Esophagus squamous epithelium (tissue), 5 donors: Measurements from ENCODE around the gene CNN1. TPM values are rescaled to one million over a fixed set of nuclear protein-coding genes. Genes with fewer than 3 reads are reported as not detected.

Source experiments
- DNase-seq: peaks from one replicate; lab custom pipeline; 2025; lab: John Stamatoyannopoulos, UW
- H3K27ac ChIP-seq, 4 donors: fragments of 200-600 bp; sonication (generic); one replicate each; pipeline ENCODE4 v1.5.1; 2016 to 2019; ENCODE audit warnings: mild to moderate bottlenecking in 1 of 4
- H3K27me3 ChIP-seq, 4 donors: fragments of 200-600 bp; sonication (generic); 1 replicate in 3 of 4; 2 replicates in 1 of 4; pipeline versions ENCODE4 v1.5.1 to v1.6.0; 2017 to 2021; ENCODE audit warnings: antibody characterized with exemption in 1 of 4
- H3K36me3 ChIP-seq, 3 donors: fragments of 200-600 bp; sonication (generic); one replicate each; pipeline ENCODE4 v1.5.1; 2016 to 2019
- H3K4me1 ChIP-seq, 3 donors: fragments of 200-600 bp; sonication (generic); one replicate each; pipeline ENCODE4 v1.5.1; 2017 to 2019
- H3K4me3 ChIP-seq, 4 donors: fragments of 200-600 bp; sonication (generic); 1 replicate in 3 of 4; 2 replicates in 1 of 4; pipeline ENCODE4 v1.5.1; 2016 to 2019; ENCODE audit warnings: mild to moderate bottlenecking in 2 of 4, moderate library complexity in 1 of 4
- H3K9me3 ChIP-seq, 3 donors: fragments of 200-600 bp; sonication (generic); one replicate each; pipeline ENCODE4 v1.5.1; 2016 to 2019
- CTCF ChIP-seq, 6 experiments: fragments of 450-650 bp in 4 of 6; fragments of 200-600 bp in 2 of 6; sonication (generic) in 2 of 6; IDR thresholded peaks; one replicate each; pipeline ENCODE4 v1.5.1; 2016 to 2019; ENCODE audit warnings: antibody characterized with exemption in 6 of 6, mild to moderate bottlenecking in 4 of 6, moderate library complexity in 4 of 6
- POLR2A ChIP-seq, 4 donors: fragments of 450-650 bp; IDR thresholded peaks; one replicate each; pipeline ENCODE4 v1.6.1; 2017; ENCODE audit warnings: antibody characterized with exemption in 4 of 4, mild to moderate bottlenecking in 4 of 4, moderate library complexity in 3 of 4
- WGBS, 2 donors: methylation state at CpG; one replicate each; pipeline ENCODE4 v1.1.5; 2018; 5-methylcytosine and 5-hydroxymethylcytosine counted together
- intact Hi-C: fragments of 100-400 bp; cut with DNase I; formaldehyde crosslinking; loops from one replicate; pipeline ENCODE4 v1.15.0; 2022
- total RNA-seq, 4 donors: library from RNA; depleted of rRNA; stranded (reverse); fragments of >200 nt; gene quantifications; one replicate each; pipeline ENCODE4 v1.1.0, GENCODE V29; 2016
- donor health status: DM: yes; HTN: yes; CAD: no.

The CNN1 gene
- total RNA-seq, 4 donors from 2014 or later: 20.4 to 437 (median 45.0) TPM

GRCh38 chr19:11555246-11555645, 16.6 kb downstream of the CNN1 start:
- H3K4me3 ChIP-seq: no peak overlapping the region
- H3K27ac ChIP-seq: no peak overlapping the region
- no peak for TF ChIP-seq POLR2A (IDR thresholded peaks at IDR 0.05)
- no peak for TF ChIP-seq CTCF (IDR thresholded peaks at IDR 0.05)
- intact Hi-C loops: no loop called here
- H3K4me1 ChIP-seq: peaks cover 8 to 36% (median 22%) of the 10 kb centered on the region in 3 donors
- DNase-seq: no peak
- 86 to 88% methylated on average over 6 of the region's 6 CpGs for WGBS, 2 donors
- peaks cover 11 to 51% (median 12%) of the 10 kb centered on the region in 3 donors for H3K36me3 ChIP-seq
- H3K27me3 ChIP-seq: no peaks in the 10 kb centered on the region
- no peaks in the 10 kb centered on the region for H3K9me3 ChIP-seq

GRCh38 chr19:11556634-11557420, 18.2 kb downstream of the CNN1 start:
- Histone ChIP-seq H3K27ac (no peak overlapping the region), H3K36me3 (peaks cover 11 to 48% (median 12%) of the 10 kb centered on the region in 3 donors), H3K9me3 (no peaks in the 10 kb centered on the region), H3K27me3 (no peaks in the 10 kb centered on the region), H3K4me3 (no peak overlapping the region), H3K4me1 (peaks cover 8 to 42% (median 25%) of the 10 kb centered on the region in 3 donors)
- no peak for DNase-seq
- intact Hi-C loops: no loop called here
- 63 to 100% methylated on average over 1 to 2 of the region's 4 CpGs for WGBS, 2 donors
- TF ChIP-seq CTCF (IDR thresholded peaks at IDR 0.05) (no peak), POLR2A (IDR thresholded peaks at IDR 0.05) (no peak)

GRCh38 chr19:11558881-11559828, 20.5 kb downstream of the CNN1 start, which contains the start of gene ELOF1:
TSS of gene ELOF1 (minus strand) at chr19:11559230. CDS start at chr19:11554347, 4,883 bp downstream.
- TF ChIP-seq POLR2A (IDR thresholded peaks at IDR 0.05): peak in 3 of 4 donors; percentile 62 to 83 (median 82)
- TF ChIP-seq CTCF (IDR thresholded peaks at IDR 0.05): peak in 4 of 6 experiments; percentile 17 to 48 (median 22)
- 5 to 6% methylated on average over 23 to 36 of the region's 57 CpGs for WGBS, 2 donors
- Histone ChIP-seq H3K4me1 (peaks cover 8 to 42% (median 25%) of the 10 kb centered on the region in 3 donors), H3K36me3 (peaks cover 4 to 25% (median 5%) of the 10 kb centered on the region in 3 donors), H3K4me3 (peak within 1 kb of the TSS; percentile 62 to 94 (median 84)), H3K9me3 (no peaks in the 10 kb centered on the region), H3K27me3 (no peaks in the 10 kb centered on the region), H3K27ac (peak within 1 kb of the TSS; percentile 77 to 89 (median 81))
- peak; percentile 87 for DNase-seq
- intact Hi-C loops: no loop called here

- intact Hi-C loops: no loop called here
- DNase-seq: no peak
- Histone ChIP-seq H3K4me1 (peaks cover 8 to 42% (median 25%) of the 10 kb centered on the region in 3 donors), H3K27me3 (no peaks in the 10 kb centered on the region), H3K27ac (no peak overlapping the region), H3K9me3 (no peaks in the 10 kb centered on the region), H3K36me3 (peaks cover 0 to 11% (median 0%) of the 10 kb centered on the region in 3 donors), H3K4me3 (peak overlapping the region in 1 of 4 donors; percentile 85)
- TF ChIP-seq CTCF (IDR thresholded peaks at IDR 0.05) (peak; percentile 37 to 66 (median 56)), POLR2A (IDR thresholded peaks at IDR 0.05) (no peak)
- 14 to 17% methylated on average over 9 of the region's 9 CpGs for WGBS, 2 donors
Measured at GRCh38 chr19:11560404-11561051, 21.9 kb downstream of the CNN1 start.
